Gastroesophageal sphincter (tissue), 4 donors: ENCODE data around the gene ARGLU1. TPM values are rescaled to one million over a fixed set of nuclear protein-coding genes. Genes with fewer than 3 reads are reported as not detected.

Experiments
- ATAC-seq: fragments of 150-250 bp; one replicate; pipeline ENCODE4 v1.9.1; 2016; ENCODE audit warnings: mild to moderate bottlenecking, moderate library complexity
- H3K27ac ChIP-seq, 4 donors: fragments of 200-600 bp; sonication (generic) in 3 of 4; 1 replicate in 3 of 4; 2 replicates in 1 of 4; pipeline ENCODE4 v1.5.1; 2016 to 2019
- H3K27me3 ChIP-seq: fragments of 200-600 bp; sonication (generic); one replicate; pipeline ENCODE4 v1.5.1; 2019
- H3K36me3 ChIP-seq, 2 donors: fragments of 200-600 bp; sonication (generic); one replicate each; pipeline ENCODE4 v1.5.1; 2019; ENCODE audit warnings: control low read depth in 1 of 2
- H3K4me1 ChIP-seq, 3 donors: fragments of 200-600 bp; sonication (generic); 1 replicate in 2 of 3; 2 replicates in 1 of 3; pipeline ENCODE4 v1.5.1; 2016 to 2019; ENCODE audit warnings: control low read depth in 2 of 3
- H3K4me3 ChIP-seq, 2 donors: fragments of 200-600 bp; sonication (generic); one replicate each; pipeline ENCODE4 v1.5.1; 2019; ENCODE audit warnings: mild to moderate bottlenecking in 1 of 2, moderate library complexity in 1 of 2
- H3K9me3 ChIP-seq, 3 donors: fragments of 200-600 bp; sonication (generic); one replicate each; pipeline ENCODE4 v1.5.1; 2017 to 2019; ENCODE audit warnings: control low read depth in 2 of 3
- EP300 ChIP-seq: sonication (generic); formaldehyde crosslinking; IDR thresholded peaks from one replicate; pipeline ENCODE4 v1.6.1; 2017; ENCODE audit warnings: antibody characterized with exemption, mild to moderate bottlenecking
- POLR2A ChIP-seq, 2 donors: fragments of 450-650 bp; IDR thresholded peaks; one replicate each; pipeline ENCODE4 v1.6.1; 2017; ENCODE audit warnings: antibody characterized with exemption in 2 of 2, mild to moderate bottlenecking in 2 of 2, moderate library complexity in 1 of 2
- POLR2AphosphoS5 ChIP-seq: sonication (generic); formaldehyde crosslinking; IDR thresholded peaks from one replicate; pipeline ENCODE4 v1.6.1; 2017; ENCODE audit warnings: antibody characterized with exemption
- WGBS, 2 donors: methylation state at CpG; one replicate each; pipeline ENCODE4 v1.1.5; 2018; ENCODE audit warnings: low coverage in 1 of 2; 5-methylcytosine and 5-hydroxymethylcytosine counted together
- total RNA-seq, 4 donors: library from RNA; depleted of rRNA; stranded (reverse); fragments of >200 nt; gene quantifications; one replicate each; pipeline ENCODE4 v1.1.0, GENCODE V29; 2016
- TF ChIP-seq, protein P1 (sequence below), 4 experiments: fragments of 200-600 bp in 2 of 4; fragments of 450-650 bp in 2 of 4; sonication (generic) in 1 of 4; IDR thresholded peaks; one replicate each; pipeline ENCODE4 v1.5.1; 2017 to 2019; ENCODE audit warnings: antibody characterized with exemption in 4 of 4, mild to moderate bottlenecking in 2 of 4, moderate library complexity in 2 of 4

Gene ARGLU1
- total RNA-seq, 4 donors from 2014 or later = 25.5 to 140 (median 73.5) TPM

DNA sequence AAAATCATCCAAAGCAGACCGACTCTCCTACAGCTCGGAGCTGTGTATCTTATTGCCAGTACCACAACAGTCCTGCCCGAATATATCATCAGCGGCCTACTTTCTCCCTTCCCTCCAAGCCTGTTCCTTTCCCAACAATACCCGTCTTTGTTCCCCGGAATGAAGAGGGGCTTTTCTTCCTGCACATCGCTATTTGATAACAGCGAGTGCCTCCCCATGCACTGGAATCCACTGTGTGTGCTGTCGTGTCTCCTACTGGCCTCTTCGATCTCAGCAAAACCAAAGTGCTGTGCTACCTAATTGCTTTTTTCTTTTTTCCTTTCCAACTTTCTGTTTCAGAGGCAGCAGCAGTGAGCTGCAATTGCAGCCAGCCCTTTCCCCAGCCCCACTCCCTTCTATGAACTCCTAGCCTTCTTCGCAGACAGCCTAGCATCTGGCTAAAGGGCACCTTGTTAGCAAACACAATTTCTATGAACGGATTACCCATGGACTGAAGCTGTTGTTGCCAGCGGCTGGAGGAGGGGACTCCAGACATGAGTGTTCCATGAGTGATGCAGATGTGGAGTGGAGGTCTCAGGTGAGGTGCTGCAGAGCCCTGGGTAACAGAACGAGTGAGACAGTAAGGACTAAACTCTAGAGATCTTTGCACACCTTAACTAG is 75.9 kb downstream of the ARGLU1 start:
- WGBS, 2 donors = 55 to 74% methylated on average over 5 to 14 of the region's 14 CpGs
- ATAC-seq = no peak
- H3K36me3 ChIP-seq = peaks cover 0 to 28% of the 10 kb centered on the region in 2 donors
- H3K9me3 ChIP-seq = no peaks in the 10 kb centered on the region
- no peak overlapping the region for H3K4me3 ChIP-seq
- H3K27me3 ChIP-seq = no peaks in the 10 kb centered on the region
- peak overlapping the region in 2 of 4 donors; percentile 56 to 67 for H3K27ac ChIP-seq
- H3K4me1 ChIP-seq = peaks cover 6 to 61% (median 13%) of the 10 kb centered on the region in 3 donors
- TF ChIP-seq, protein P1, sequence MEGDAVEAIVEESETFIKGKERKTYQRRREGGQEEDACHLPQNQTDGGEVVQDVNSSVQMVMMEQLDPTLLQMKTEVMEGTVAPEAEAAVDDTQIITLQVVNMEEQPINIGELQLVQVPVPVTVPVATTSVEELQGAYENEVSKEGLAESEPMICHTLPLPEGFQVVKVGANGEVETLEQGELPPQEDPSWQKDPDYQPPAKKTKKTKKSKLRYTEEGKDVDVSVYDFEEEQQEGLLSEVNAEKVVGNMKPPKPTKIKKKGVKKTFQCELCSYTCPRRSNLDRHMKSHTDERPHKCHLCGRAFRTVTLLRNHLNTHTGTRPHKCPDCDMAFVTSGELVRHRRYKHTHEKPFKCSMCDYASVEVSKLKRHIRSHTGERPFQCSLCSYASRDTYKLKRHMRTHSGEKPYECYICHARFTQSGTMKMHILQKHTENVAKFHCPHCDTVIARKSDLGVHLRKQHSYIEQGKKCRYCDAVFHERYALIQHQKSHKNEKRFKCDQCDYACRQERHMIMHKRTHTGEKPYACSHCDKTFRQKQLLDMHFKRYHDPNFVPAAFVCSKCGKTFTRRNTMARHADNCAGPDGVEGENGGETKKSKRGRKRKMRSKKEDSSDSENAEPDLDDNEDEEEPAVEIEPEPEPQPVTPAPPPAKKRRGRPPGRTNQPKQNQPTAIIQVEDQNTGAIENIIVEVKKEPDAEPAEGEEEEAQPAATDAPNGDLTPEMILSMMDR (IDR thresholded peaks at IDR 0.05) = no peak
- no peak for TF ChIP-seq POLR2A (IDR thresholded peaks at IDR 0.05)
- no peak for TF ChIP-seq POLR2AphosphoS5
- no peak for TF ChIP-seq EP300

Other genes starting within 250 kb of the ARGLU1 start
- 10 to 100 TPM; 13.7 to 39.7 (median 20.5) TPM for gene EFNB2, start 32.5 kb downstream of the ARGLU1 start, total RNA-seq